NCI-H146 (cell line): ENCODE results near the gene PTPRT.

Source experiments
- DNase-seq: peaks from one replicate; lab custom pipeline; 2025; lab: John Stamatoyannopoulos, UW

Gene PTPRT

DNA sequence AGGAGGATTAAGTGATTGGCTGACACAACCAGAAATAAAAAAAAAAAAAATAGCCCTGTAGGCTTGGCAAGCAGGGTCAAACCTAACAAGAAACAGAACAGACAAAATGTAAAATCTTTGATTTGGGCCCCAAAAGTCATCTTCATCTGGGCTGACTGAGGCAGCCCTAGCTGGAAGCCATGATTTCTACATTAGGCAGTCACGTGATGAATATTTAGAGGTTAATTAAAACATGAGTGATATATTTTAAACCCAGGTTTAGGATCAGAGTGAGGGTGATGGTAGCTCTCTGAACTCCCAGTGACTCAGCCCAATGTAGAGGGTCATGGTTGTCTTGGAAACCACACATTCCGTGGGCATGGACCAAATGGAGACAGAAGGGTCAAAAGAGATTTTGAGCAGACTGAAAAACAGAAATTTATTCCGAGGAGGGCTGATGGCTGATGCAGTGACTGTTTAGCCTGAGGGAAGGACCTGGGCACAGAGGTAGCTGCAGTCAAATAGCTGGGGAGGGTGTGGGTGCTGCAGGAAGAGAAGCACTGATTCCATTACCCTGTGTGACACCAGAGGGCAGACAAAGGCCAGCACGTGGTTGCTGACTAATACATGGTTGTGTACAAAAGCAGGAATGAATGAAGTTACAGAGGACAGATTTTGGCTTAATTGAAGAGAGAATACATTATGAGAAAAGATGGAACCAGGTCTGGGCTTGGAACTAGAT lies 998.4 kb downstream of the PTPRT start:
- no peak for DNase-seq

DNA sequence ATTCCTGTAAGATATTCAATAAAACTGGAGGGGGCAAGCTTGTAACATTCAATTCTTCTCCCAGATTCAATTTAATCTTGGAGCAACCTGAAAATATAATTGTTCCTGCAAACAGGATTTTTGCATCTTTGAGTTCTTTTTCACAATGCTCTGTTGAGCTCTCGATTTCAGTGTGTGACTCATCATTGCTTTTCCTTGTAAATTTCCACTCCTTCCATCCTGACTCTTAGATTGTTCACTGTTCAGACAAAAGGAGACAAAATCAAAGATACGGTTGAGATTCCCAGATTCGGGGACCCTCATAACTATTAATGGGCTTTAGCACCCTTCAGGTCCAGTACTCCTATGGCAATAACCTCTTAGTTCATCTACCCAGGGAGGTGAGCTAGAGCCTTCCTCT lies 999.6 kb downstream of the PTPRT start:
- no peak for DNase-seq

DNA sequence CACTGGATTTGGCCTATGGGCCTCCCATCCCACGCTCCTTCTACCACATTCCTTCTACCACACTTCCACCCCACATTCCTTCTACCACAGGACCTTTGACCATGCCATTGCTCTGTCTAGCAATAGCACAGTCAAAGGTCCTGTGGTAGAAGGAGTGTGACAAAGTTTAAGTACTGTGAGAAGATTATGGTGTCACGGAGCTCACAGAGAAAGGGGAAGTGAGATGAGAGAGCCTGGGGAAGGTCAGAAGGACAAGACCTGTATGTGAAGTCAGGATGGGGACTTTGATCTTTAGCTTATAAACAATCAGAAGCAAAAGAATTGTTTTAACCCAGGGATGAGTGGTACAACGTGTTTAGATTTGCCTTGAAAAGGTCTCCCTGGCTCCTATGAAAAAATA lies 1003.4 kb downstream of the PTPRT start:
- no peak for DNase-seq

DNA sequence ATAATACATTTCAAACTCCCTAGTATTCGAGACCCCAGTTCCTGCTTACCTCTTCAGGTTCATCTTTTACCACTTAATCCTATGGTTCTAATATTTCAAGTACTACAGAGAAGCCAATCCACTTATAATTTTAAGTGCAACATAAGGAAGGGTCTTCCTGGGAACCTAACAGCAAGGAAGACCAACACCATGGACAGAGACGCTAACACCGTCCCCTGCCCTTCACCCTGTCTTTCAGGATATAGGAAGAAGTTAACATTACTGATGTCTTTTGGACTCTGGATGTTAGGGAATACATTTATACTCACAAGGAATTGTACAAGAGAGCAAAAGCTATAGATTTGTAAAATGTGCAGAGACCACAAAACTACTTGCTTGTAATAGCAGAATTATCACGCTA lies 1006.6 kb downstream of the PTPRT start:
- DNase-seq, result no peak

DNA sequence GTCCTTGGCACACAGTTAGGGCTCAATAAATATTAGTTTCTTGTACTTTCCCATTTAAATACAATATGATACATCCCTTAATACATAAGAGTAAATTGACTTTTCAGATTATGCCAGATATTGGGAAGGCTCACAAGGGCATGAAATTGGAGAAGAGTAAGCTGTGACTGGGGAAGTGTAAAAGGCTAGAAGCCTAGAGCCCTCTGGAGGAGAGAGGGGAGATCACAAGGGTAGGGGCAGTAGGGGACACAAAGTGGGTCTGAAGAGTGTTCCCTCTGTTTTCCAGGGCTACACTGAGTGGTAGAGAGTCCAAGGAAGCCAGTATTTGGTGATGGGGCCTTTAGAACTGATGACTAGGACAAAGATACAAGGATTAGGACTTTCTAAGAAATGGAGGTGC lies 1008.6 kb downstream of the PTPRT start:
- DNase-seq, result no peak

DNA sequence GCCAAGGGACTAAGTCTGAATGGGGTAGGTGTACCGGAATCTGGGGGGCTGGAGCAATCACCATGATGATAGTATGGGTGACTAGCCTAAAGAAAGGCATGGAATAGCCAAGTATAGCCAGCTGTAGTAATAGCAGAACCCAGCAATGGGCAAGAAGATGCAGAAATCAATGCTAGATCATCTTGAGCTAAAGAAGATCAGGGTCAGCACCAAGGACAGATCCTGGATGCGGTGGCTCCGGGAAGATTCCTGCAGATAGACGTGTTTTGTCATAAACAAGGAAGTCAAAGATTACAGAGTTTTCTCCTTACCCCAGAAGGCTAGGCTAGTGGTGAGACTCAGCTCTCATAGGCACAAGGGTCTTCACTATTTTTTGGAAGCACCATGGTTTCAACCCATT lies 1009.9 kb downstream of the PTPRT start:
- no peak for DNase-seq

DNA sequence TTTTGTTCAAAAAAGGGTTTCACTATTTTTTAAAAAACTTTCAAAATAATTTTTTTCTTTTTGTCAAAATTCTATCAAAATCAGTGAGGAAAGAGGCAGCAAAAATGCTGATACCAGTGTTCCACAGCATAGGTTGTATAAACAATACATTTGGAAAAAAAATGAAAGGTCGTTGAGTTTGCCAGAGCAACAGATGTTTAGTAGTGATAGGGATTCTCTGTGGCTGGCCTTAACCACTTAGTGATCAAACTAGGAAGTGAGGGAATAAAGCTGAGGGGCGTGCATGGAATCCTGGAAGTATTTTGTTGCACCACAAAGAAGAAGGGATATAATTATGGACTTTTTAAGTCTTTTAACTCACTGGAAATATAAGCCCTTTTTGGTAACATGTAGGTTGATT lies 1016.3 kb downstream of the PTPRT start:
- DNase-seq, result no peak

DNA sequence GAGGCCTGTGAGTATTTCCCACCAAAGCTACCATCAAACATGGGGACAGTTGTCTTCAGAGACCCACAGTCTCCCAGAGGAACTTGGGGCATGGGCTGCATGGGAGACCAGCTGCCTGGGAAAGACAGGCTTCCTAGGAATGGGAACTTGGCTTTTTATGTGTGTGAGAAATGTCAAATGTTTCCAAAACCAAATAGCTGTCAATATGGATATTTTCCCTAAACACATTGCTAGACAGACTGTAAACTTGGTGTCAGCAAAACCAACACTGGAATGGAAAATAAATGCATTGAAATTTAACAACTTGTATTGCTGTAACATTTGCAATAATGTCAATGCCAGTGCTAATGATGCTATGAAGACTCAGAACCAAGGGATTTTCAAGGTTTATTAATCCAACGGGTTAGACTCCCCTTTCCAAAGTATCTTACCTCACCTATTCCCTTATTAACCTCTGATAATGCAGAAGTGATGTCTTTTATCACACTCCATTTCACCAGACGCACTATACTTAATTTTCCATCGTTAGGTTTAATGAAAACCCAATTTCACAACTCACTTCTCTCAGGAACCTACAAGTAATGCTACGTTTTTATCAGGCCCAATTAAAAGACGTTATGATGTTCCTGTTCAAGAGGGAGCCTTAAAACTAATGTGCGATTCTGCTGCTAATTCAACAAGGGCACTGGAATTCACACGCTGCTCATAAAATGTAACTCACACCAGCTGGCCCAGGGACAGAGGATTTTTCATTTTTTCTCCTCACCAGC lies 1025.4 kb downstream of the PTPRT start:
- DNase-seq, result no peak

DNA sequence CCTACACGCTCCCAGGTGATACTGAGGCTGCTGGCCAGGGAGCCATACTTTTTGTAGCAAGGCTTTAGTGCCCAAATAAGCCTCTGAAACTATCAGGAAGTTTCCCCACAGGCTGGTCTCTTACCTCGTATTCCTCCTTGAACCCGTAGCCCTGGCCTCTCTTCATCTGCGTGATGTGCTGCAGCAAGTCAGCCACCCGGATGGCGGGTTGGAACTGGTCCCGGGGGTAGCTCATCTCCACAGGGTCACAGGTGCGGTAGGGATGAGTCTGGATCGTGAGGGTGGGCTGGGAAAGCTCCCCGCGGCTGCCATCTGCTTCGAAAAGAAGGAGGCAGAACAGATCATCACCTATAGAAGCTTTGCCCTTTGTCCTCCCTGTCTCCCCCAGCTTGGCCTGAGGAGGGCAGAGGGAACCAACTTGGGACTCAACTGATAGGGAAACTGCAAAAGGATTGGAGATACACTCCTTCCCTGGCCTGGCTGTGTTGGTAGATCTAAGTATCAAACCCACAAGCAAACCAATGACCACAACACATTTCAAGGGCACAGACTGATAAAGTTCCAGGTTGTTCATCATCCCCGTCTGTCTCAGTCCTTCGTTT lies 1028.4 kb downstream of the PTPRT start:
- no peak for DNase-seq

DNA sequence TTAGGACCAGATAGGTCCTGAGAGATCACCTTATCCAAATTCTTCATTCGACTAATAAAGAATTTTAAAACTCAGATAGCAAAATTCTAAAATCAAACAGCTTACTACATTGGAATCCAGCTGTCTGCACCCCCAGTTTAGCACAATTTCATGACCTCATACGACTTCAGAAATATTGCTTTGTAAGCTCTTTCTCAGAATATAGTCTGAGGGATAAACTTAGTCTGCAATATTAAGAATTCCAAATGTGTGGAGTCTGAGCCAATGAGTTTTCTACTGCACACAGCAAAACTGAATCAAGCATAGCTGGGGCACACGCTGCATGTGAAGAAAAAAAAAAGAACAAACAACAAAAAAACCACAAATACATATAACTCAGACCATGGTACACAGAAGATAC lies 1029.9 kb downstream of the PTPRT start:
- no peak for DNase-seq

DNA sequence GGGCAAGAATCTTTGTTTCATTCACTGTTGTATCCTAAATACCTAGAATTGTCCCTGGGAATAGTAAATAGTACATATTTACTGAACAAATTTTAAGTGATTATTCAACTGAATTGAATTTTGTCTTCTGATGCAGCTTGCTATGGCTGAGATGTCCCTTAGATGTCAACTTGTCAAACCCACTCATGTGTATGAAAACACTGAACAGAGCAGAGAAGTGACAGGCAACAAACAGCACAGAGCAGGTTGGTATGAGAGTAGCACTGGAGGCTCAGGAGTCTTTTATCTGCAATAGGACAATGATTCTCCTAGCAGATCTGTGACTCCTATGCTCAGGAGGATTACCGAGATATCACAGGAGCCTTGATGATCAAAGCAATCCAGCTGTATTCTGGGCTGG lies 1031.4 kb downstream of the PTPRT start:
- DNase-seq, result no peak

DNA sequence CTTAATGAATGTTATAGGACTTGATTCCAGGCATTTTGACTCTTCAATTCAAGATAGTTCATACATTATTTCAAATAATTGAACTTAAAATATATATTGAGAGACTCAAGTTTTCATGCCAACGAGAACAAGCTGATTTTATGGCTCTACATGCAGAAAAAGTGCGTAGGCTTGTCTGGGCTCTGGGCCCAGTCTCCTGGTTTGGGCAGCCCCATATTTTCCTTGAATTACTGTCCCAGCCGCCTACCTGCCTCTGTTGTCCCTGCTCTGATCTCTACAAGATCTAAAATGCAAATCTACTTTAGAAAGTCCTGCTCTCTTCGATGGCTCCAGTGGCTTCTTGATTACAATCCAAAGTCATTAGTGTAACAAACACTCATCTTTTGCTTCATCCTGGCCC lies 1034.1 kb downstream of the PTPRT start:
- DNase-seq, result no peak

DNA sequence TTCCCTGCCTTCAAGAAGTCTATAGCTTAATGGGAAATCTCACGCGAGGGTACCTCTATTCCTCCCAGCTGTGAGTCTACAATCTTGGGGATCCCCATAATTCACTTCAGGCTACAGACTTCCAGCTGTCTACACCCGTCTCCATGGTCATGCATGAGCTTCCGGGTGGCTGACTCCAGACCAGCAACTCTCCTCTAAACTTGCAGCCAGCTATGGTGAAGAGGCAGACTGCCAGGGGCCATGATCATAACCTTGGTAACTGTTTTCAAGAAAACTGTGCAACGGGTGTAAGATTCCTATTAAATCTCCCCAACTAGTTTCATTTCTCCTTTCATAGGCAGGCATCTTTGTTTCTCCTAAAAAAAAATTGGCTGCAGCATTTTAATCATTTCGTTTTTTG lies 1037.1 kb downstream of the PTPRT start:
- DNase-seq, result no peak

DNA sequence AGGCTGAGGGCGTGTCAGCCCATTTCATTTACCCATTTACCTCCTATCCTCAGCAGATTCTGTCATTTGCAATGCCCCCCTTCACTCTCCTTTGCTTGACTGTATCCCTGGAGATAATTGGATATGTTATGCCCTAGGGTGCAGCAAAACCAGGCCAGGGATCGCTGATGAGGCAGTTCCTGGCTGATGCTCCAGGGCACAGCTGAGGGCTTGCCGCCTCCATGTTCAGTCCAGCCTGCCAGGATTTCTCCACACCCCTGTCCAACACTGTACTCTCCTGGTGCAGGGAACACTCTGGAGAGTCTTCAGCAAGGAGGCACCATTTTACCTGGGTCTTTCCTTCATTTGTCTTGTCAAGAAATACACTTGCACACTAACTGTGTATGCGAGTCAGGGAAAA lies 1039.5 kb downstream of the PTPRT start:
- no peak for DNase-seq

DNA sequence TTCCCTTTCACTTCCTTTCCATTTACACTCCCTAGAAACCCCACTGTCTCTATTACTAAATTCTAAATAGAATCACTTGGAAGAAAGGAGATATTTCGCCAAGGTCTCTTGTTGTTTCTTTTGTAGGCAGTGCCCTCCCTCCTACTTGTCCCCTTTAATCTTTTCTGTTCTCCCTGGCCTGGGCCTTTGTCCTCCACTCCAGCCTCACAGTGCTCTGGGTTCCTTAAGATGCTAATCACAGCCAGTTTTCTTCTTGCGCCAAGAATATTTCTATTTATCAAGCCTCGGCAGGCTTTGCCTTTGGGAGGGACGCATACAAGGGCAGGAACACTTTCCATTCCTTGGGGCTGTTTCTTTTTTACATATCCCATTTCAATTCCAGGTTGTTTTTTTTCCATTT lies 1051.0 kb downstream of the PTPRT start:
- no peak for DNase-seq

DNA sequence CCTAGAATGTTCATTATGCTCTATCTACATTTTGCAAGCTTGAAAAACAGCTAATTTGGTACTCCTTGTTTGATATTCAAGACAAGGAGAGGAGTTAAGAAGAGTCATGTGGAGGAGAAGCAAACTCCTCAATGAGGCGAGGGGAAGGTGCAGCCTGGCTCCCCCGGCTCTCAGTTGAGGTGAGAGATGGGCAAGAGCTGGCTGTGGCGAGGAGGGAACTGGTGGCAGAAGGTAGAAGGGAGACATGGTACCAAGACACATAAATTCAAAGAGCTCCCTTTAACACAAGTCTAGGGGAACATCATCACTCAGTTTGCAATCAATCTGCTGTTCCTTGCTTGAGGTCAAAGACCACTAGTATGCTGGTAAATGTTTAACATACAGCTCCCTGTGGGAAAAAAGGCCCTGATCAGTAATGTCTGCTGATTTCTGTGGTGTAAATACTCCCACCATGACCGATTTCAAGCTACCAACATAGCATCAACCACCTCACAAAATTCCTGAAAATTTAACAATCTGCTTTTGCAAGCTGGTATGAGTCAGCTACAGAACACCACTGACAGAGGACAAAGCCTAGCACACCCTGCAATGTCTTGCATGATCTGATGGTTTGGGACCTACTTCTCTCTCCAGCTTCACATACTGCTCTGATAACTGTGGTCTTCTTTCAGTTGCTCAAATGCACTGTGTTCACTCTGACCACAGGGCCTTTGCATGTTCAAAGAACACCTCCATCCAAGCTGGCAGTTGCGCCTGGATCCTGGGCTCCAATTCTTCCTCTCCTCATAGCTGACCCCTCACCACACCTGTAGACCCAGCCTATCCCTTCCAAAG lies 1055.2 kb downstream of the PTPRT start:
- DNase-seq, result no peak

DNA sequence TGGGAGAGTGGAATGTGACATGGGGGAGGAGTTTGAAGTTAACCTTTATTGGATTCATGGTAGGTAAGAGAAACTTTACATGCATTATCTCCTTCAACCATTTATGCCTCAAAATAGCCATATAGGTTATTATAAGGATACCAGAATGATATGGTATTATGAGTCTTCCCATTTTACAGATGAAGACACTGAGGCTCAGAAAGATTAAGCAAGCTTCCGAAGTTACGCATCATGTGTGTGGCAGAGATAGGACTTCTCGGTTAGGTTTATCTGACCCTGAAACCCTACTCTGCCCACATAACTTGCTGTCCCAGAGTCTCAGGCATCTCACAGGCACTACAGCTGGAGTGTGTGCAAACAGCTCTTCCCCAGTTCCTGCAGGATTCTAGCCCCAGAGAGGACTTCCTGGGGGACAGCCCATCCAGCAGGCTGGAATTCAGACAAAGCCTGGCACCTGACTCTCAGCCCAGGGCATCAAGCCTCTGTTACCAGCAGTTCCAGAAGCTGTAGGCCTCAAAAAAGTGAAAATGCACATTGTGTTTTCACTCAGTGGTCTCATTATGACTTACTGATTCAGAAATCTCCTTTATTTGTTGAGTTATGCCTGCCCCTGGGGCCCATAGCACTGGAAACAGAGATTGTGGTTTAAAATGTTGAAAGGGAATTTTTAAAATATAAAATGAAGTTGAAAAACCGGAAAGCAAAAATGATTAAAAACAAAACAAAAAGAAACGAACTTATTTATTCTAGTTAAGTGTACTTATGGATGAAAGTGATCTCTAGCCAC lies 1058.7 kb downstream of the PTPRT start:
- DNase-seq, result no peak

DNA sequence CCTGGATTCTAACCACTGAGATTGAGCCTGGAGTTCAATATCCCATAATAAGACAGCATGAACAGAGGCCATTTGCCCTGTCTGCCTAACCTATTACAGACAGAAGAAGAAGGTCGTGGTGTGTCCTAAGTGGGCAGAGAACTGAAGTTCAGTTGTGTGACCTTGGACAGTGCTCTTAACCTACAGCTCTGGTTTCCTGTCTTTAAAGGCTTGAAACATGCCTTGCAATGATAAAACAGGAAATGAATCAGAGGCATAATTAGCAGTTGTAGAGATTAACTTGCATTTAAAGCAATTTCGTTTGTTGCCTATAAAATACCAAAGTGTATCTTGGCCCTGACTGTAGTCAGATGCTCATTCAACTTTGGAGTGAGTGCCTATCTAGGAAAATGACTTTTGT lies 1064.3 kb downstream of the PTPRT start:
- DNase-seq, result no peak

DNA sequence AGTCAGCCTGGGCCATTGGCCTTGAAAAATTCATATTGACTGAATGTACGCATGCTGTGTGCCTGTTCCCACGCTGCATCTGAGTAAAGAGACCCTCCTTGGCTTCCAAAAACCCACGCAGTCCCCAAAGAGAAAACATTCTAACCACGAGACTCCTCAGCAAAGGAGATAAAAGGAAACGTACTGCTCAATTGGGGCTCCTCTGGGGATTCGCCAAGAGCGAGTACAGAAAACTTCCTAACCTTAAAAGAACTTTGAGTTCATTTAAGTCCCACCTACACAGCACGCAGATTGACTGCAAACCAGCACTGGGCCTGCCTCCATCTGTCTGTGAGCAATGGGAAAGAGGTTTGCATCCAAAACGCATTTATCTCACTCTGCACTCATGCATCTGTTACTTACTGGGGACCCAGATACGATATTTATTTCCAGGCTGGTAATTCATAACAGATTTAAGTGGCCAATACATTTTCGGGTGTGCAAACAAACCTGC lies 1065.7 kb downstream of the PTPRT start:
- DNase-seq, result no peak

DNA sequence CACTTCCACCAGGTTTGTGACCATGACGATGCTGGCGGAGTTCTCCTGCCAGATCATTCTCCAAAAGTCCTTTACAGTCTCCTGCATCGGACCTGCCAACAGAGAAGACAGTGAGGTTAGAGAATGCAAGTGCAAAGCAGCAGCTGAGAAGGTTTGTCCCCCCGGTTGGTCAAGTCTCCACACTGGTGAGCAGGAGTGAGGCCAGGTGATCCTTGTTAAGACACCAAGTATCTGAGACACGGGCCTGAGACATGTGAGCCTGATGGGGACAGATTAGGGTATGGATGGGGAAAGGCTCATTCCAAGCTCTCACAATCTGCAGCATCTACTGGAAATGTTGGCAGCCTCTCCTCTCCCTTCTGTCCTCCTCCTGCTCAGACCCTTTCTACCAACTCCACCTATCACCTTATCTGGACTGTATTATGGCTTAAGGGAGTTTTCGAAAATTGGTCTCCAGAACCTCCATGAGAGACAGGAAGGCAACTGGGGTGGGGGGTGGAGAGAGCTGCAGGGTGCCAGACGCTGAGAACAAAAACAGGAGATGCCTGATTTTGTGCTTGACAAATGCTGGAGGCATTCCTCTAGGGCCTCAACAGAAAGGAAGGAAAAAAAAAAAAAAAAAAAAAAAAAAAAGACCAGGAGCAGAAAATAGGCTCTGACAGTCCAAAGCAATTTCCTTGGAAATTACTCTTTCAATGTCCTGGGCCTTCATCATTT lies 1071.1 kb downstream of the PTPRT start:
- DNase-seq, result no peak

DNA sequence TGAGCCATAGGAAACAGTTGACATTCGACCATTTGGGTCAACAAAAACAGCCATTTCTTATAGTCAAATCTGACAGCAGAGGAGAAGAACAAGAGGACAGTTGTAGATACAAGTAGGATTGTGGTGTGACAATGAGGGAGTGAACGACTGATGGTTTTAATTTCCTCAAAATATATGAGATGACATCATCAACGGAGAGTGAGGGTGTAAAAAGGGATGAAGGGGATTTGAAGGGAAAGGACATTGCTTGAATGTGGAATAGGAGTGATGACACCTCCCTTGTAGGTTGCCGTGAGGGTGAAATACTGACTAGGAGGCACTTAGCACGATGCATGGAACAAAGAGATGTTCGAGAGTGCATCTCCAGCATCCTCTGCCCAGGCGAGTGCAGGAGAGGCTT lies 1071.7 kb downstream of the PTPRT start:
- DNase-seq, result no peak
